ENCODE measurements around the gene FAM228A.

DNA sequence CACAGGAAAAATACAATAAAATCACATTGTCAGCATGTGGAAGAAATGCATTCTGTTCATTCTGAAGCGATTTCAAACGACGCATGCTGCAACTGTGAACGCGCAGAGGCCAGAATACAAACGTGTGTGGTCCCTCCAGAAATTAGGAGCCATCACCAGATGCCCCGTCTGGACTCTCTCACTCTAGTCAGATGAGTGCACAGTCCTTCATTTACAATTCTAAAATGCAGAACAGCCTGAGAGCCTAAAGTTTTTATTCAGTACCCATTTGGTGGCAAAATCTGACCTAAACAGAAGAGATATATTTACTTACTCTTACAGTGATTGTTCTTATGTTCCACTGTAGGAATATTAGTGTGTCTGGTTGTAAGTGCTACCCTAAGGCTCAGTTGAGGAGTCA, 36.6 kb downstream of the FAM228A start:
- TF ChIP-seq, protein P1, sequence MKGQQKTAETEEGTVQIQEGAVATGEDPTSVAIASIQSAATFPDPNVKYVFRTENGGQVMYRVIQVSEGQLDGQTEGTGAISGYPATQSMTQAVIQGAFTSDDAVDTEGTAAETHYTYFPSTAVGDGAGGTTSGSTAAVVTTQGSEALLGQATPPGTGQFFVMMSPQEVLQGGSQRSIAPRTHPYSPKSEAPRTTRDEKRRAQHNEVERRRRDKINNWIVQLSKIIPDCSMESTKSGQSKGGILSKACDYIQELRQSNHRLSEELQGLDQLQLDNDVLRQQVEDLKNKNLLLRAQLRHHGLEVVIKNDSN (IDR thresholded peaks at IDR 0.05; ENCODE audit: borderline replicate concordance, low read depth), result no peak
- TF ChIP-seq, protein P2, sequence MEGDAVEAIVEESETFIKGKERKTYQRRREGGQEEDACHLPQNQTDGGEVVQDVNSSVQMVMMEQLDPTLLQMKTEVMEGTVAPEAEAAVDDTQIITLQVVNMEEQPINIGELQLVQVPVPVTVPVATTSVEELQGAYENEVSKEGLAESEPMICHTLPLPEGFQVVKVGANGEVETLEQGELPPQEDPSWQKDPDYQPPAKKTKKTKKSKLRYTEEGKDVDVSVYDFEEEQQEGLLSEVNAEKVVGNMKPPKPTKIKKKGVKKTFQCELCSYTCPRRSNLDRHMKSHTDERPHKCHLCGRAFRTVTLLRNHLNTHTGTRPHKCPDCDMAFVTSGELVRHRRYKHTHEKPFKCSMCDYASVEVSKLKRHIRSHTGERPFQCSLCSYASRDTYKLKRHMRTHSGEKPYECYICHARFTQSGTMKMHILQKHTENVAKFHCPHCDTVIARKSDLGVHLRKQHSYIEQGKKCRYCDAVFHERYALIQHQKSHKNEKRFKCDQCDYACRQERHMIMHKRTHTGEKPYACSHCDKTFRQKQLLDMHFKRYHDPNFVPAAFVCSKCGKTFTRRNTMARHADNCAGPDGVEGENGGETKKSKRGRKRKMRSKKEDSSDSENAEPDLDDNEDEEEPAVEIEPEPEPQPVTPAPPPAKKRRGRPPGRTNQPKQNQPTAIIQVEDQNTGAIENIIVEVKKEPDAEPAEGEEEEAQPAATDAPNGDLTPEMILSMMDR (IDR thresholded peaks at IDR 0.05), result no peak
- no peak for TF ChIP-seq FOXM1 (IDR thresholded peaks at IDR 0.05; ENCODE audit: low read depth)
- no peak for TF ChIP-seq CHD2 (IDR thresholded peaks at IDR 0.05; ENCODE audit: low read length, partially characterized antibody)
- TF ChIP-seq ELF1 (IDR thresholded peaks at IDR 0.05), result no peak
- TF ChIP-seq SIN3A (IDR thresholded peaks at IDR 0.05; ENCODE audit: borderline replicate concordance, low read depth, low read length), result no peak
- TF ChIP-seq GATA2 (CRISPR knock-in tag; IDR thresholded peaks at IDR 0.05), result no peak
- TF ChIP-seq TAF1 (IDR thresholded peaks at IDR 0.05; ENCODE audit: borderline replicate concordance, low read depth, low read length), result no peak
- TF ChIP-seq SMC3 (IDR thresholded peaks at IDR 0.05; ENCODE audit: low read depth, low read length), result no peak

Measured in SK-N-SH (cell line).